A673 (cell line): ENCODE data around the gene SVOP.

Experiments
- CTCF ChIP-seq: fragments of 300-800, 200-600 bp; sonication (generic); conservative IDR thresholded peaks from 2 replicates; pipeline ENCODE4 v1.5.1; 2017; ENCODE audit warnings: low read depth, mild to moderate bottlenecking, antibody characterized with exemption, low read length, moderate library complexity, mixed read lengths
- EZH2 ChIP-seq: fragments of 200-600 bp; sonication (generic); IDR thresholded peaks from 2 replicates; pipeline ENCODE4 v1.6.1; 2017; ENCODE audit warnings: borderline replicate concordance, low read depth, mild to moderate bottlenecking, mixed read lengths, antibody characterized with exemption, low read length; ENCODE audit not compliant: poor library complexity, severe bottlenecking

- TF ChIP-seq EZH2 (no peak), CTCF (no peak)
Measured at GRCh38 chr12:109056891-109057290, 36.0 kb upstream of the SVOP start.
